Measurements from ENCODE around the gene ZMYND19. TPM values are rescaled to one million over a fixed set of nuclear protein-coding genes. Genes with fewer than 3 reads are reported as not detected.

Gene ZMYND19
- total RNA-seq, 1 experiment from 2014 or later = 77.9 TPM

DNA sequence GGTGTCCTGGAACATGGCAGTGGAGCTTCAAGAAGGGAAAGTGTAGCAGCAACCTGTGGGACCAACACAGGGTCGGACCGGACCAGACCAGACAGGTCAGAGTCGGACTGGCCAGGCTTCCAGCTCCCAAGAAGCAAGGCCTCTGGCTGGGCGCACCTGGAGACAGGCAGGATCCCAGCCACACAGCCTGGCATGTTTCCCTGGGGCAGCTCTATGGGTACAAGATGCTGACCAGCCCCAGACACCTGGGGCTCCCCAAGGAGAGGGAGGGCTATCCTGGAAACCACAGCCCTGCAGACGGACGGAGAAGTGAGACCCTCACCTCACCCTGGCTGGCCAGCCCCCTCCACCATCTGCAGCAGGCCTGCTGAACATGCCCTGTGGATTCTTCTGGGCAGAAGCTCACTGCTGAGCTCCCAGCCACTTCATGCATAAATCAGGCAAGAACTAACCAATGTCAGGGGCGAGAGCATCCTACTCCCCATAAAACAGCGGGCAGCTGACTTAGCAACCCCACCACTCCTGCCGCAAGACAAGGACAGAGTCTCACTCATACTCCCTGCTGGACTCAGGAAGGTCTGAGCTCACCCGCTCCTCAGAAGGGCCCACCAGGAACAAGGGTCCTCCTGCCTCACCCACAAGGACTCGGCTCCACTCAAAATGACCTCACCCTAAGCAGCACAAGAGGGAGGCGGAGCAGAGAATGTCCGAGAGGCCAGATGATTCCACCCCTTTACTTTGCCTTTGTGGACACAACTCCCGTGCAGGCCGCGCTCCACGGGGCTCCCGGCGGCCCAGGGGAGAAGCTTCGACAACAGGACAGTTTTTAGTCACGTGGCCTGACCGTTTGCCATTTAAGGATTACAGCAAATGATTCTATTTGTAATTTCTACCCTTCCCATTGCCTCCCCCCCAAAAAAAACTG lies 8.7 kb downstream of the ZMYND19 start (continued):
- TF ChIP-seq, protein P1, sequence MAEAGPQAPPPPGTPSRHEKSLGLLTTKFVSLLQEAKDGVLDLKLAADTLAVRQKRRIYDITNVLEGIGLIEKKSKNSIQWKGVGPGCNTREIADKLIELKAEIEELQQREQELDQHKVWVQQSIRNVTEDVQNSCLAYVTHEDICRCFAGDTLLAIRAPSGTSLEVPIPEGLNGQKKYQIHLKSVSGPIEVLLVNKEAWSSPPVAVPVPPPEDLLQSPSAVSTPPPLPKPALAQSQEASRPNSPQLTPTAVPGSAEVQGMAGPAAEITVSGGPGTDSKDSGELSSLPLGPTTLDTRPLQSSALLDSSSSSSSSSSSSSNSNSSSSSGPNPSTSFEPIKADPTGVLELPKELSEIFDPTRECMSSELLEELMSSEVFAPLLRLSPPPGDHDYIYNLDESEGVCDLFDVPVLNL (CRISPR knock-in tag; IDR thresholded peaks at IDR 0.05; ENCODE audit: borderline replicate concordance, low read depth) = no peak
- no peak for TF ChIP-seq ZNF121 (CRISPR knock-in tag; IDR thresholded peaks at IDR 0.05)
- TF ChIP-seq EMX1 (CRISPR knock-in tag; IDR thresholded peaks at IDR 0.05) = no peak
- TF ChIP-seq, protein P2, sequence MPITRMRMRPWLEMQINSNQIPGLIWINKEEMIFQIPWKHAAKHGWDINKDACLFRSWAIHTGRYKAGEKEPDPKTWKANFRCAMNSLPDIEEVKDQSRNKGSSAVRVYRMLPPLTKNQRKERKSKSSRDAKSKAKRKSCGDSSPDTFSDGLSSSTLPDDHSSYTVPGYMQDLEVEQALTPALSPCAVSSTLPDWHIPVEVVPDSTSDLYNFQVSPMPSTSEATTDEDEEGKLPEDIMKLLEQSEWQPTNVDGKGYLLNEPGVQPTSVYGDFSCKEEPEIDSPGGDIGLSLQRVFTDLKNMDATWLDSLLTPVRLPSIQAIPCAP (CRISPR knock-in tag; IDR thresholded peaks at IDR 0.05) = no peak
- TF ChIP-seq, protein P3, sequence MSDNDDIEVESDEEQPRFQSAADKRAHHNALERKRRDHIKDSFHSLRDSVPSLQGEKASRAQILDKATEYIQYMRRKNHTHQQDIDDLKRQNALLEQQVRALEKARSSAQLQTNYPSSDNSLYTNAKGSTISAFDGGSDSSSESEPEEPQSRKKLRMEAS (CRISPR knock-in tag; IDR thresholded peaks at IDR 0.05) = no peak
- no peak for TF ChIP-seq PRRX2 (CRISPR knock-in tag; IDR thresholded peaks at IDR 0.05)
- TF ChIP-seq TCF7 (CRISPR knock-in tag; IDR thresholded peaks at IDR 0.05; ENCODE audit: low read depth) = no peak
- TF ChIP-seq, protein P4, sequence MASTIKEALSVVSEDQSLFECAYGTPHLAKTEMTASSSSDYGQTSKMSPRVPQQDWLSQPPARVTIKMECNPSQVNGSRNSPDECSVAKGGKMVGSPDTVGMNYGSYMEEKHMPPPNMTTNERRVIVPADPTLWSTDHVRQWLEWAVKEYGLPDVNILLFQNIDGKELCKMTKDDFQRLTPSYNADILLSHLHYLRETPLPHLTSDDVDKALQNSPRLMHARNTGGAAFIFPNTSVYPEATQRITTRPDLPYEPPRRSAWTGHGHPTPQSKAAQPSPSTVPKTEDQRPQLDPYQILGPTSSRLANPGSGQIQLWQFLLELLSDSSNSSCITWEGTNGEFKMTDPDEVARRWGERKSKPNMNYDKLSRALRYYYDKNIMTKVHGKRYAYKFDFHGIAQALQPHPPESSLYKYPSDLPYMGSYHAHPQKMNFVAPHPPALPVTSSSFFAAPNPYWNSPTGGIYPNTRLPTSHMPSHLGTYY (CRISPR knock-in tag; IDR thresholded peaks at IDR 0.05) = no peak

DNA sequence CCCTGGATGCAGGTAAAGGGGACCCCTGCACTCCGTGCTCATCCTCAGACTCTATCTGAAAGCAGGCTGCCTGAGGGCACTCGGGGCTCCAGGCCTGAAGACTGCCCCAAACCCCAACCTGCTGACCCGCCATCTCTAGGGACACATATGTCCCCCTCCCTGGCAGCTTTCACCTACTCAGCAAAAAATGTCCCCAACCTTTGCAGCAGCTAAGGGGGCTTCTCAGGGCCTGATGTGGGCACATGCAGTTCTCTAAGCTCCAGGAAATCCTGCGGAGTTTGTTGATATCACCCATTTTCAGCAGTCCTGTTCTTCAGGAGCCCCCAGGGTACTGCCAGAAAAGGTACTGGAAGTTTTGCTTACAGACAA lies 9.4 kb downstream of the ZMYND19 start:
- no peak for ATAC-seq
- POLR2A ChIA-PET = interaction anchor here (1.9 kb wide), 1 partner anchor 8 kb away, joined by 7 read pairs; no protein-coding TSS in a partner anchor
- Mint-ChIP-seq H3K27me3 (ENCODE audit: low read depth) (no peaks in the 10 kb centered on the region), H3K9me3 (no peaks in the 10 kb centered on the region), H3K4me3 (no peak overlapping the region), H3K27ac (no peak overlapping the region), H3K4me1 (peaks cover 28% of the 10 kb centered on the region), H3K36me3 (peaks cover 21% of the 10 kb centered on the region)
- TF ChIP-seq NFYB (CRISPR knock-in tag; conservative IDR thresholded peaks at IDR 0.05; ENCODE audit: low read depth) (no peak), MYBL2 (CRISPR knock-in tag; IDR thresholded peaks at IDR 0.05) (no peak), TP53 (CRISPR knock-in tag; IDR thresholded peaks at IDR 0.05) (no peak), SMAD4 (CRISPR knock-in tag; IDR thresholded peaks at IDR 0.05) (no peak), EMX1 (CRISPR knock-in tag; IDR thresholded peaks at IDR 0.05) (no peak), CREB1 (CRISPR knock-in tag; IDR thresholded peaks at IDR 0.05) (no peak), ESRRA (CRISPR knock-in tag; IDR thresholded peaks at IDR 0.05; ENCODE audit: borderline replicate concordance) (no peak), TEAD4 (CRISPR knock-in tag; IDR thresholded peaks at IDR 0.05) (no peak)
- TF ChIP-seq, protein P5, sequence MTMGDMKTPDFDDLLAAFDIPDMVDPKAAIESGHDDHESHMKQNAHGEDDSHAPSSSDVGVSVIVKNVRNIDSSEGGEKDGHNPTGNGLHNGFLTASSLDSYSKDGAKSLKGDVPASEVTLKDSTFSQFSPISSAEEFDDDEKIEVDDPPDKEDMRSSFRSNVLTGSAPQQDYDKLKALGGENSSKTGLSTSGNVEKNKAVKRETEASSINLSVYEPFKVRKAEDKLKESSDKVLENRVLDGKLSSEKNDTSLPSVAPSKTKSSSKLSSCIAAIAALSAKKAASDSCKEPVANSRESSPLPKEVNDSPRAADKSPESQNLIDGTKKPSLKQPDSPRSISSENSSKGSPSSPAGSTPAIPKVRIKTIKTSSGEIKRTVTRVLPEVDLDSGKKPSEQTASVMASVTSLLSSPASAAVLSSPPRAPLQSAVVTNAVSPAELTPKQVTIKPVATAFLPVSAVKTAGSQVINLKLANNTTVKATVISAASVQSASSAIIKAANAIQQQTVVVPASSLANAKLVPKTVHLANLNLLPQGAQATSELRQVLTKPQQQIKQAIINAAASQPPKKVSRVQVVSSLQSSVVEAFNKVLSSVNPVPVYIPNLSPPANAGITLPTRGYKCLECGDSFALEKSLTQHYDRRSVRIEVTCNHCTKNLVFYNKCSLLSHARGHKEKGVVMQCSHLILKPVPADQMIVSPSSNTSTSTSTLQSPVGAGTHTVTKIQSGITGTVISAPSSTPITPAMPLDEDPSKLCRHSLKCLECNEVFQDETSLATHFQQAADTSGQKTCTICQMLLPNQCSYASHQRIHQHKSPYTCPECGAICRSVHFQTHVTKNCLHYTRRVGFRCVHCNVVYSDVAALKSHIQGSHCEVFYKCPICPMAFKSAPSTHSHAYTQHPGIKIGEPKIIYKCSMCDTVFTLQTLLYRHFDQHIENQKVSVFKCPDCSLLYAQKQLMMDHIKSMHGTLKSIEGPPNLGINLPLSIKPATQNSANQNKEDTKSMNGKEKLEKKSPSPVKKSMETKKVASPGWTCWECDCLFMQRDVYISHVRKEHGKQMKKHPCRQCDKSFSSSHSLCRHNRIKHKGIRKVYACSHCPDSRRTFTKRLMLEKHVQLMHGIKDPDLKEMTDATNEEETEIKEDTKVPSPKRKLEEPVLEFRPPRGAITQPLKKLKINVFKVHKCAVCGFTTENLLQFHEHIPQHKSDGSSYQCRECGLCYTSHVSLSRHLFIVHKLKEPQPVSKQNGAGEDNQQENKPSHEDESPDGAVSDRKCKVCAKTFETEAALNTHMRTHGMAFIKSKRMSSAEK (CRISPR knock-in tag; IDR thresholded peaks at IDR 0.05; ENCODE audit: borderline replicate concordance) = no peak
- TF ChIP-seq, protein P6, sequence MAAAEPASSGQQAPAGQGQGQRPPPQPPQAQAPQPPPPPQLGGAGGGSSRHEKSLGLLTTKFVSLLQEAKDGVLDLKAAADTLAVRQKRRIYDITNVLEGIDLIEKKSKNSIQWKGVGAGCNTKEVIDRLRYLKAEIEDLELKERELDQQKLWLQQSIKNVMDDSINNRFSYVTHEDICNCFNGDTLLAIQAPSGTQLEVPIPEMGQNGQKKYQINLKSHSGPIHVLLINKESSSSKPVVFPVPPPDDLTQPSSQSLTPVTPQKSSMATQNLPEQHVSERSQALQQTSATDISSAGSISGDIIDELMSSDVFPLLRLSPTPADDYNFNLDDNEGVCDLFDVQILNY (CRISPR knock-in tag; IDR thresholded peaks at IDR 0.05) = no peak
- TF ChIP-seq, protein P7, sequence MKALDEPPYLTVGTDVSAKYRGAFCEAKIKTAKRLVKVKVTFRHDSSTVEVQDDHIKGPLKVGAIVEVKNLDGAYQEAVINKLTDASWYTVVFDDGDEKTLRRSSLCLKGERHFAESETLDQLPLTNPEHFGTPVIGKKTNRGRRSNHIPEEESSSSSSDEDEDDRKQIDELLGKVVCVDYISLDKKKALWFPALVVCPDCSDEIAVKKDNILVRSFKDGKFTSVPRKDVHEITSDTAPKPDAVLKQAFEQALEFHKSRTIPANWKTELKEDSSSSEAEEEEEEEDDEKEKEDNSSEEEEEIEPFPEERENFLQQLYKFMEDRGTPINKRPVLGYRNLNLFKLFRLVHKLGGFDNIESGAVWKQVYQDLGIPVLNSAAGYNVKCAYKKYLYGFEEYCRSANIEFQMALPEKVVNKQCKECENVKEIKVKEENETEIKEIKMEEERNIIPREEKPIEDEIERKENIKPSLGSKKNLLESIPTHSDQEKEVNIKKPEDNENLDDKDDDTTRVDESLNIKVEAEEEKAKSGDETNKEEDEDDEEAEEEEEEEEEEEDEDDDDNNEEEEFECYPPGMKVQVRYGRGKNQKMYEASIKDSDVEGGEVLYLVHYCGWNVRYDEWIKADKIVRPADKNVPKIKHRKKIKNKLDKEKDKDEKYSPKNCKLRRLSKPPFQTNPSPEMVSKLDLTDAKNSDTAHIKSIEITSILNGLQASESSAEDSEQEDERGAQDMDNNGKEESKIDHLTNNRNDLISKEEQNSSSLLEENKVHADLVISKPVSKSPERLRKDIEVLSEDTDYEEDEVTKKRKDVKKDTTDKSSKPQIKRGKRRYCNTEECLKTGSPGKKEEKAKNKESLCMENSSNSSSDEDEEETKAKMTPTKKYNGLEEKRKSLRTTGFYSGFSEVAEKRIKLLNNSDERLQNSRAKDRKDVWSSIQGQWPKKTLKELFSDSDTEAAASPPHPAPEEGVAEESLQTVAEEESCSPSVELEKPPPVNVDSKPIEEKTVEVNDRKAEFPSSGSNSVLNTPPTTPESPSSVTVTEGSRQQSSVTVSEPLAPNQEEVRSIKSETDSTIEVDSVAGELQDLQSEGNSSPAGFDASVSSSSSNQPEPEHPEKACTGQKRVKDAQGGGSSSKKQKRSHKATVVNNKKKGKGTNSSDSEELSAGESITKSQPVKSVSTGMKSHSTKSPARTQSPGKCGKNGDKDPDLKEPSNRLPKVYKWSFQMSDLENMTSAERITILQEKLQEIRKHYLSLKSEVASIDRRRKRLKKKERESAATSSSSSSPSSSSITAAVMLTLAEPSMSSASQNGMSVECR (CRISPR knock-in tag; IDR thresholded peaks at IDR 0.05; ENCODE audit: borderline replicate concordance) = no peak
- TF ChIP-seq, protein P8, sequence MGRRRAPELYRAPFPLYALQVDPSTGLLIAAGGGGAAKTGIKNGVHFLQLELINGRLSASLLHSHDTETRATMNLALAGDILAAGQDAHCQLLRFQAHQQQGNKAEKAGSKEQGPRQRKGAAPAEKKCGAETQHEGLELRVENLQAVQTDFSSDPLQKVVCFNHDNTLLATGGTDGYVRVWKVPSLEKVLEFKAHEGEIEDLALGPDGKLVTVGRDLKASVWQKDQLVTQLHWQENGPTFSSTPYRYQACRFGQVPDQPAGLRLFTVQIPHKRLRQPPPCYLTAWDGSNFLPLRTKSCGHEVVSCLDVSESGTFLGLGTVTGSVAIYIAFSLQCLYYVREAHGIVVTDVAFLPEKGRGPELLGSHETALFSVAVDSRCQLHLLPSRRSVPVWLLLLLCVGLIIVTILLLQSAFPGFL (CRISPR knock-in tag; IDR thresholded peaks at IDR 0.05; ENCODE audit: borderline replicate concordance) = no peak
- TF ChIP-seq, protein P3 (CRISPR knock-in tag; IDR thresholded peaks at IDR 0.05) = no peak
- DNase-seq (ENCODE audit: low spot score) = no peak
- CTCF ChIA-PET = interaction anchor here (0.7 to 4.2 kb wide), 7 partner anchors 10 to 123 kb away, joined by 3 to 51 read pairs (median 4); partner anchors contain the start of genes ARRDC1, EHMT1 and ZMYND19
